CD4-positive, alpha-beta T cell treated with Interleukin-12 subunit alpha and Interleukin-12 subunit beta, for 1 hour (primary cell): Measurements from ENCODE around the gene CAMK2A.

Source experiments
- DNase-seq: peaks from one replicate; pipeline ENCODE4 v3.0.0-alpha.2; 2020

The CAMK2A gene

GRCh38 chr5:150299571-150300327 lies 10.2 kb upstream of the CAMK2A start:
- DNase-seq: no peak

GRCh38 chr5:150298701-150299451 lies 9.3 kb upstream of the CAMK2A start:
- DNase-seq: no peak

- no peak for DNase-seq
Observed at GRCh38 chr5:150297934-150298595, 8.5 kb upstream of the CAMK2A start.

- DNase-seq: no peak
Observed at GRCh38 chr5:150297236-150297890, 7.8 kb upstream of the CAMK2A start.

GRCh38 chr5:150296496-150296895 lies 6.9 kb upstream of the CAMK2A start:
- no peak for DNase-seq

- DNase-seq: no peak
Observed at GRCh38 chr5:150295741-150296486, 6.3 kb upstream of the CAMK2A start.

GRCh38 chr5:150295172-150295634 lies 5.6 kb upstream of the CAMK2A start:
- DNase-seq: no peak

GRCh38 chr5:150294551-150295071 lies 5.0 kb upstream of the CAMK2A start:
- DNase-seq: no peak

GRCh38 chr5:150293091-150293941 lies 3.7 kb upstream of the CAMK2A start:
- DNase-seq: no peak

- DNase-seq: no peak
Observed at GRCh38 chr5:150291388-150292385, 2.1 kb upstream of the CAMK2A start.

GRCh38 chr5:150288791-150289190 lies 782 bp downstream of the CAMK2A start:
- DNase-seq: no peak

- DNase-seq: no peak
Observed at GRCh38 chr5:150288361-150288760, 1.2 kb downstream of the CAMK2A start.

GRCh38 chr5:150286820-150287219 lies 2.8 kb downstream of the CAMK2A start:
- DNase-seq: no peak

- DNase-seq: no peak
Observed at GRCh38 chr5:150285114-150285513, 4.5 kb downstream of the CAMK2A start.

GRCh38 chr5:150284311-150284710 lies 5.3 kb downstream of the CAMK2A start:
- DNase-seq: no peak

GRCh38 chr5:150283904-150284303 lies 5.7 kb downstream of the CAMK2A start:
- DNase-seq: no peak

GRCh38 chr5:150281987-150282386 lies 7.6 kb downstream of the CAMK2A start:
- no peak for DNase-seq

GRCh38 chr5:150279330-150280020 lies 10.1 kb downstream of the CAMK2A start:
- DNase-seq: no peak

- no peak for DNase-seq
Observed at GRCh38 chr5:150278916-150279315, 10.7 kb downstream of the CAMK2A start.
